Thyroid gland (tissue), 4 donors: ENCODE measurements around the gene PEA15.

Source experiments
- CTCF ChIP-seq, 6 experiments: fragments of 200-600 bp in 3 of 6; fragments of 450-650 bp in 3 of 6; sonication (generic) in 3 of 6; IDR thresholded peaks; one replicate each; pipeline ENCODE4 v1.5.1; 2016 to 2019; ENCODE audit warnings: antibody characterized with exemption in 6 of 6, mild to moderate bottlenecking in 2 of 6, inconsistent platforms in 1 of 6, moderate library complexity in 1 of 6
- POLR2A ChIP-seq, 2 donors: fragments of 450-650 bp; IDR thresholded peaks; one replicate each; pipeline ENCODE4 v1.6.1; 2017; ENCODE audit warnings: antibody characterized with exemption in 2 of 2, mild to moderate bottlenecking in 2 of 2, moderate library complexity in 1 of 2

DNA sequence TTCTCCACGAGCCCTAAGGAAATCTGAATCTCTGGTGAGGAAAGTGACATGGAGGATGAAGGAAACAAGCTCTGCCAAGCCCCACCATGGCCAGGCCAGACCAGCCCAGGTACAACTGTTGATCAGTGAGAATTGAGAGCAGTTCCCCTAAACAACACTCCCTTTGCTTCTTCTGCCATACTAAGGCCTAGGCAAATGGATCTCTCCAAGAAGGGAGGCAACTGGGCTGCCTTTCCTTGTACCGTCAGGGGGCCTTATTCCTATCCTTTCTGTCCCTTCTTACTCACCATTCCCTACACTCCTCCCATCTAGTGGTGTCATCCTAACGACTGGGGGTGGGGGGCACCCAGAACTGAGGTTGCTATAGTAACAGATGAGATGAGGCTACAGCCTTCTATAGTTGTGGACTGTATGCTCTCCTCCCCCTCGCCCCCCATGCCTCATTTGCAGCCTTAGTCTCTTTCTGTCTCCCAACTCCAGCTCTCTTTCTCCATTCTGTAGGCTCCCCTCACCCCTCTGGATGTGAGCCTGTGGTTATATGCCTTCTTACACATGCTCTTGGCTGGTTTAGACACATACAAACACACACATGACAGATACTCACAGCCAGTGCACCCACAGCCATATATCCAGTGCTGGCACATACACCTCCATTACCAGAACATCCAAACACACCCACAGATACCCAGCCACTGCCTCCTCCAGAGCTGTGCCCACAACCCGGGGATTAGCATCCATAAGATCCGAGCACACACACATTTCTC, 3.6 kb downstream of the PEA15 start:
- TF ChIP-seq CTCF (IDR thresholded peaks at IDR 0.05) (no peak), POLR2A (IDR thresholded peaks at IDR 0.05) (no peak)
